HG03095 (cell line): Measurements from ENCODE around the gene ZNF438.

Experiments
- ATAC-seq: cut with Tn5 transposase; IDR thresholded peaks from one replicate; pipeline ENCODE4 v1.9.1; 2021; ENCODE audit warnings: moderate library complexity; ENCODE audit not compliant: unreplicated experiment

ZNF438 gene

GRCh38 chr10:30828164-30828563 lies 203.5 kb downstream of the ZNF438 start:
- no peak for ATAC-seq

- ATAC-seq = no peak
Observed at GRCh38 chr10:30827531-30828120, 204.0 kb downstream of the ZNF438 start.

- no peak for ATAC-seq
Observed at GRCh38 chr10:30826679-30827078, 205.0 kb downstream of the ZNF438 start.

GRCh38 chr10:30825495-30825894 lies 206.2 kb downstream of the ZNF438 start:
- ATAC-seq = no peak

- no peak for ATAC-seq
Observed at GRCh38 chr10:30825022-30825421, 206.6 kb downstream of the ZNF438 start.

- no peak for ATAC-seq
Observed at GRCh38 chr10:30823651-30824050, 208.0 kb downstream of the ZNF438 start.

GRCh38 chr10:30822693-30823465 lies 208.8 kb downstream of the ZNF438 start:
- no peak for ATAC-seq

- no peak for ATAC-seq
Observed at GRCh38 chr10:30821994-30822692, 209.5 kb downstream of the ZNF438 start.

- ATAC-seq = no peak
Observed at GRCh38 chr10:30821261-30821993, 210.2 kb downstream of the ZNF438 start.

GRCh38 chr10:30820261-30820991 lies 211.2 kb downstream of the ZNF438 start:
- no peak for ATAC-seq

GRCh38 chr10:30819341-30820181 lies 212.1 kb downstream of the ZNF438 start:
- ATAC-seq = no peak

GRCh38 chr10:30818854-30819253 lies 212.8 kb downstream of the ZNF438 start:
- no peak for ATAC-seq

- ATAC-seq = no peak
Observed at GRCh38 chr10:30818010-30818660, 213.5 kb downstream of the ZNF438 start.

GRCh38 chr10:30817541-30817940 lies 214.1 kb downstream of the ZNF438 start:
- no peak for ATAC-seq

- no peak for ATAC-seq
Observed at GRCh38 chr10:30816820-30817171, 214.9 kb downstream of the ZNF438 start.

- no peak for ATAC-seq
Observed at GRCh38 chr10:30816159-30816819, 215.4 kb downstream of the ZNF438 start.

GRCh38 chr10:30813872-30814481 lies 217.7 kb downstream of the ZNF438 start:
- no peak for ATAC-seq
